Keratinocyte (primary cell): ENCODE measurements around the gene WDR33. TPM values are rescaled to one million over a fixed set of nuclear protein-coding genes. Genes with fewer than 3 reads are reported as not detected.

ENCODE experiments used
- DNase-seq: peaks from one replicate; pipeline ENCODE4 v3.0.0-alpha.2; 2011; ENCODE audit warnings: low read depth, missing footprints, low spot score
- FAIRE-seq: peaks from 2 replicates; lab custom pipeline; 2011; peaks lifted over from hg19 to GRCh38; lab: Jason Lieb, UNC
- H2AFZ ChIP-seq: 2 replicates; pipeline ENCODE4 v1.6.0; 2012; ENCODE audit warnings: low read length, control low read depth, inconsistent platforms; ENCODE audit not compliant: control insufficient read depth
- H3K27ac ChIP-seq: 2 replicates; pipeline ENCODE4 v1.5.1; 2011; ENCODE audit warnings: low read length; ENCODE audit not compliant: control insufficient read depth, insufficient read depth
- H3K27me3 ChIP-seq: 3 replicates; pipeline ENCODE4 v1.6.0; 2011; ENCODE audit warnings: low read length; ENCODE audit not compliant: control insufficient read depth, insufficient read depth; ENCODE audit errors: extremely low read depth
- H3K36me3 ChIP-seq, 2 experiments: 2 replicates in 1 of 2; 3 replicates in 1 of 2; pipeline ENCODE4 v1.5.1; 2011; ENCODE audit warnings: low read length in 2 of 2, mild to moderate bottlenecking in 1 of 2; ENCODE audit not compliant: control insufficient read depth in 2 of 2, insufficient read depth in 2 of 2; ENCODE audit errors: extremely low read depth in 1 of 2
- H3K4me1 ChIP-seq: 3 replicates; pipeline ENCODE4 v1.5.1; 2011; ENCODE audit warnings: low read length; ENCODE audit not compliant: control insufficient read depth, insufficient read depth; ENCODE audit errors: extremely low read depth
- H3K4me2 ChIP-seq: 3 replicates; pipeline ENCODE4 v1.6.0; 2011; ENCODE audit warnings: low read depth, low read length; ENCODE audit not compliant: control insufficient read depth, insufficient read depth; ENCODE audit errors: extremely low read depth
- H3K4me3 ChIP-seq, 3 experiments: fragments of 200-600 bp in 1 of 3; sonication (generic) in 1 of 3; 2 replicates in 2 of 3; 3 replicates in 1 of 3; pipeline ENCODE4 v1.5.1; 2011 to 2016; ENCODE audit warnings: low read length in 3 of 3, mild to moderate bottlenecking in 3 of 3, control low read depth in 2 of 3, inconsistent platforms in 1 of 3, low read depth in 1 of 3, mixed read lengths in 1 of 3, mixed run types in 1 of 3, moderate library complexity in 1 of 3; ENCODE audit not compliant: control insufficient read depth in 2 of 3, insufficient read depth in 2 of 3; ENCODE audit errors: extremely low read depth in 1 of 3
- H3K79me2 ChIP-seq: 2 replicates; pipeline ENCODE4 v1.6.0; 2012; ENCODE audit warnings: low read length; ENCODE audit not compliant: control insufficient read depth, insufficient read depth
- H3K9ac ChIP-seq: 3 replicates; pipeline ENCODE4 v1.6.0; 2011; ENCODE audit warnings: low read length; ENCODE audit not compliant: control insufficient read depth, insufficient read depth; ENCODE audit errors: extremely low read depth
- H3K9me1 ChIP-seq: 3 replicates; pipeline ENCODE4 v1.6.0; 2011; ENCODE audit warnings: low read length; ENCODE audit not compliant: control insufficient read depth, insufficient read depth; ENCODE audit errors: extremely low read depth
- H3K9me3 ChIP-seq: 2 replicates; pipeline ENCODE4 v1.5.1; 2012; ENCODE audit warnings: low read depth, low read length; ENCODE audit not compliant: control insufficient read depth
- H4K20me1 ChIP-seq: 3 replicates; pipeline ENCODE4 v1.6.0; 2011; ENCODE audit warnings: low read length; ENCODE audit not compliant: control insufficient read depth, insufficient read depth; ENCODE audit errors: extremely low read depth
- CTCF ChIP-seq, 3 experiments: IDR thresholded peaks in 1 of 3; conservative IDR thresholded peaks in 1 of 3; optimal IDR thresholded peaks in 1 of 3; 2 replicates in 2 of 3; 3 replicates in 1 of 3; pipeline versions ENCODE3 to v1.5.1; 2011; ENCODE audit warnings: low read length in 3 of 3, mild to moderate bottlenecking in 3 of 3, moderate library complexity in 2 of 3, control low read depth in 1 of 3, inconsistent platforms in 1 of 3; ENCODE audit not compliant: insufficient read depth in 2 of 3; ENCODE audit errors: extremely low read depth in 1 of 3
- EZH2 ChIP-seq: IDR thresholded peaks from one replicate; pipeline ENCODE4 v1.6.1; 2012; ENCODE audit warnings: inconsistent platforms, mild to moderate bottlenecking, low read length, moderate library complexity
- dilution Hi-C: fragments of 300-500 bp; cut with MboI; formaldehyde crosslinking; loops from one replicate; pipeline ENCODE4 v1.7.0; 2020; ENCODE audit warnings: low sequenced_read_pairs; ENCODE audit not compliant: extremely low pct_ligation_motif_present
- polyA plus RNA-seq, 5 experiments: library from polyadenylated mRNA; depleted of rRNA in 3 of 5; stranded (reverse) in 3 of 5; stranded (forward) in 1 of 5; unstranded in 1 of 5; fragments of >200 nt; gene quantifications; 1 replicate in 1 of 5; 2 replicates in 3 of 5; 3 replicates in 1 of 5; pipeline versions ENCODE4 v1.2.1 to v1.2.3, GENCODE V29; 2011 to 2012; ENCODE audit warnings: missing spikeins in 2 of 5, low read depth in 1 of 5, low replicate concordance in 1 of 5

The WDR33 gene
- polyA plus RNA-seq, 1 donor (not counting 4 experiments of a cell fraction or from before 2014, with no cell fraction given) = 44.5 TPM

GRCh38 chr2:127683056-127683455 lies 127.9 kb downstream of the WDR33 start:
- no peaks in the 10 kb centered on the region for H3K9me3 ChIP-seq
- no peak overlapping the region for H3K27ac ChIP-seq
- FAIRE-seq (no peak), DNase-seq (no peak)
- H3K4me1 ChIP-seq = no peaks in the 10 kb centered on the region
- TF ChIP-seq EZH2 = no peak
- TF ChIP-seq CTCF (optimal IDR thresholded peaks at IDR 0.05 in 1 of 3, IDR thresholded peaks at IDR 0.05 in 1 of 3, conservative IDR thresholded peaks at IDR 0.05 in 1 of 3; ENCODE audit: extremely low read depth in 1 of 3, insufficient read depth in 2 of 3, low read length in 3 of 3) = no peak
- peaks cover 19% of the 10 kb centered on the region for H3K27me3 ChIP-seq
- no peak overlapping the region for H3K9ac ChIP-seq
- dilution Hi-C loops = loop anchor here (25.0 kb wide), 1 partner anchor 96 kb away; no protein-coding TSS in a partner anchor
- no peaks in the 10 kb centered on the region for H3K9me1 ChIP-seq
- H2AFZ ChIP-seq = no peak overlapping the region
- H3K4me3 ChIP-seq = no peak overlapping the region
- no peaks in the 10 kb centered on the region for H3K79me2 ChIP-seq
- no peak overlapping the region for H3K4me2 ChIP-seq
- H3K36me3 ChIP-seq = no peaks in the 10 kb centered on the region
- no peaks in the 10 kb centered on the region for H4K20me1 ChIP-seq

GRCh38 chr2:127681976-127682857 lies 128.8 kb downstream of the WDR33 start:
- no peak for TF ChIP-seq CTCF (optimal IDR thresholded peaks at IDR 0.05 in 1 of 3, IDR thresholded peaks at IDR 0.05 in 1 of 3, conservative IDR thresholded peaks at IDR 0.05 in 1 of 3; ENCODE audit: extremely low read depth in 1 of 3, insufficient read depth in 2 of 3, low read length in 3 of 3)
- no peak for TF ChIP-seq EZH2
- H2AFZ ChIP-seq = no peak overlapping the region

More at GRCh38 chr2:127681976-127682857, 128.8 kb downstream of the WDR33 start:
- Histone ChIP-seq H3K27me3 (peaks cover 24% of the 10 kb centered on the region), H3K36me3 (no peaks in the 10 kb centered on the region), H3K9me3 (no peaks in the 10 kb centered on the region), H3K9me1 (no peaks in the 10 kb centered on the region), H3K4me1 (no peaks in the 10 kb centered on the region), H3K4me2 (no peak overlapping the region), H3K4me3 (no peak overlapping the region), H4K20me1 (no peaks in the 10 kb centered on the region), H3K9ac (no peak overlapping the region), H3K79me2 (no peaks in the 10 kb centered on the region), H3K27ac (no peak overlapping the region)
- DNase-seq = no peak
- dilution Hi-C loops = loop anchor here (25.0 kb wide), 1 partner anchor 95 kb away; no protein-coding TSS in a partner anchor
- FAIRE-seq = no peak
